Hepatic stellate cell (primary cell): Measurements from ENCODE around the gene TPD52L1.

Source experiments
- DNase-seq: peaks from one replicate; pipeline ENCODE4 v3.0.0; 2011; ENCODE audit warnings: low spot score

The TPD52L1 gene

GRCh38 chr6:125211352-125211751, 57.8 kb downstream of the TPD52L1 start:
- DNase-seq, result no peak

- DNase-seq, result no peak
These were observed 58.8 kb downstream of the TPD52L1 start for GRCh38 chr6:125212377-125212776.

DNA sequence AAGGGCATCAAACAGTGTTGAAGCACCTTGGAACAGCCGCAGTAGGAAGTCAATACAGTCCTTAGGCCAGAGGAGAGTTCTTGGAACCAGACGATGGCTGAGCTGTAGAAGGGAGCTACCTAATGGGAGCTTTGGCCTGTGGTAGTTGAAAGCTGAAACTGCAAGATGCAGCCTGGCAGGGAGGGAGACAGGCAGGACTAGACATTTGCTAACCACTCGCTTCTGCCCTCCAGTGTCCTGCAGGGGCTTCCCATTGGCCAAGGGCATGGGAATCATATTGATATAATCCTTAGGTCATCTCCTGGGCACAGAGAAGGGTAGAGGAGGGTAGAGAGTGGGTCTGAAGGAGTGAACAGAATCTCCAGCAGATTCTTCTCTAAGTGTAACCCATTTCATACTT, 60.4 kb downstream of the TPD52L1 start:
- DNase-seq, result no peak

DNA sequence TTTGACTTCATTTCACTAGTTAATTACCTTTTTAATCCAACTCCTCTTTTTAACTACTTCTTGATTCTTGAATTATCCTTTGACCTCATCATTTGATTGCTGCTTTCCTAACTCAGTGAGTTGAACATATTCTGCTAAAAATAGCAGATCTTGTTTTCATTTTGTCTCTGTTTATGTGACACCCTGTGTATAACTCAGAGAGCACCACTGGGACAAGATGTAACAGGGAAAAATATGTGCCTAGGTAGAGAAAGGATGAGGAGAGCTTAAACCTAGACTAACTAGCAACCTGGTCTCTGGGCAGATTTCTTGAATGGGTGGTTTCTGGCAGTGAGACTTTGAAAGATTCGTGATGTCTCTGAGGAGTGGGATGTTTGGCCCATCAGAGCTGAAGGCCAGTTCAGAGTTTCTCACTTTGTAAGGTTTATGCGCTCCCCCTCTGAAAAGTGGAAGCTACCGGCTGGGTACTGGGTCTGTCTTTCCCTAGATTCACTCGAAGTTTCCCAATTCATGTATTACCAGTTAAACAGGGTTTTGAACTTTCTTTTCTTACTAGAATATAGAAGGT, 61.8 kb downstream of the TPD52L1 start:
- DNase-seq, result no peak

DNA sequence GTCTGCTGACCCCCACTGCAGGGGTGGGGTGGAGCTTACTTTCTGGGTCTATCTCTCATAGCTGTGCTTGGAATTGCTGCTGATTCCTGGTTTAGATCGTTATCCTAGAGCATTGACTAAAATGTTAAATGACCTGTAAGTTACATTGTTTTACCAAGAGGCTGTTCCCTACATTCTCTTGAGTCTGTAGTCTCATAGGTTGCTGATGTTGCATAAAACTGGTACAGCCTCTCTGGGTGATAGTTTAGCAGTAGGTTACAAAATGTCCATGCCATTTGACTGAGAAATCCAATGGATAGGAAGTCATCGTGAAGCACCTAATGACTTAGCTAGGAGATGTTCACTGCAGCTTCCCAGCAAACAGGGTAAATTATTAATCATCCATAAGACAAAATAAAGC, 62.4 kb downstream of the TPD52L1 start:
- DNase-seq, result no peak

- no peak for DNase-seq
These were observed 63.8 kb downstream of the TPD52L1 start for GRCh38 chr6:125217369-125217768.

DNA sequence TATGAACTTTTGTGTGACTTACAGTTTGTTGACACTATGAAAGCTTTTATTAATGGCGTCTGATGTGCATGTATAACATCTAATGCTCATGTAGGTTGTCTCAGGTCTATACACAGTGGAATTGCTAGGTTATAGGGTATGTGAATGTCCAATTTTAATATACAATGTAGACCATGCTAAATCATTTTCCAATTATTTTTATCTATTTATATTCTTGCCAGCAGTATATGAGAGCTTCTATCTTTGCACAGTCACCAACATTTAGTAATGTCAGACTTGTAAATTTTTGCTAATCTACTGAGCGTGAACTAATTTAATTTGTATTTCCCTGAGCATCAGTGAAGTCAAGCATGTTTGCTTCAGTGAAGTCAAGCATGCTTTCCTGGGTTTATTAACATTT, 64.4 kb downstream of the TPD52L1 start:
- no peak for DNase-seq

DNA sequence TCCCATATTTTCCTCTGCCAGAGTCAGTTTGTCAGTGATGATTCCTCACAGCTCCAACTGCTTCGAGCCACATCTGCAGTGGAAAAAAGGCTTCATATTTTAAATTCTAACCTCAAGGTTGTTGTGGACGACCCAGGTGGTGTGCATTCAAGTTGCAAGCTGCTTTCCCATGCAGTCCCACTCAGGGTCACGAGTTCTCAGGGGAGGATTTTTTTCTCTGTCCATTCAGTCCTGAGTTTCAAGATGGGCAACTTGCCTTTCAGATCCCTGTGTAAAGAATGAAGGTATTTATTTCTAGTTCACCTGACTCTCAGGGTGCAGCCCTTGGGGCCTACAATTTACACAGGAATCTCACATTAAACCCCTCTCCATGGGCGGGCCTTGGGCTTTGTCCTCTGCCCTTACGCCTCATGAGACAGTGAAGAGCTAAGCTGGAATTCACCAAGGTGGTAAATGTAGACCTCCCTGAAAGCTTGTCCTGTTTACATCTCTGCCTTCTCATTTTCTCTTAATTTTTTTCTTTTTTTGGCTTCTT, 65.9 kb downstream of the TPD52L1 start:
- DNase-seq, result no peak

DNA sequence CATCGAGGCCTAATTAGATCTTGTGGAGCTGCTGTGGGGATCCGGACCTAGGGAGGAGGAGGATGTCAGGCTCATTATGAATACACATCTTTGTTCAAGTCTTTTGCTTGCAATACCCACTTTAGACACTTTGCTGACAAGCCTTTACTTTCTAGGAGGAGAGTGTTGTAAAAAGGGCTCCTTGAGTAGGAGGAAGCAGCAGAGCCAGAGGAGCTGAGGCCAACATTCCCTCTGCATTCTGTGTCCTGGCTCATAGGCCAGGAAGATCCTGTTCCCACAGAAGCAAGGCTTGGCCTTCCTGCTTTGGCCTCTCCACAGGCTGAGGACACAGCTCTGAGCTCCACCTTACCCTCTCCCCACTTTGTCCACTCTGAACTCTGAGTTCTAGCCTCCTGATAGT, 67.1 kb downstream of the TPD52L1 start:
- DNase-seq, result no peak

DNA sequence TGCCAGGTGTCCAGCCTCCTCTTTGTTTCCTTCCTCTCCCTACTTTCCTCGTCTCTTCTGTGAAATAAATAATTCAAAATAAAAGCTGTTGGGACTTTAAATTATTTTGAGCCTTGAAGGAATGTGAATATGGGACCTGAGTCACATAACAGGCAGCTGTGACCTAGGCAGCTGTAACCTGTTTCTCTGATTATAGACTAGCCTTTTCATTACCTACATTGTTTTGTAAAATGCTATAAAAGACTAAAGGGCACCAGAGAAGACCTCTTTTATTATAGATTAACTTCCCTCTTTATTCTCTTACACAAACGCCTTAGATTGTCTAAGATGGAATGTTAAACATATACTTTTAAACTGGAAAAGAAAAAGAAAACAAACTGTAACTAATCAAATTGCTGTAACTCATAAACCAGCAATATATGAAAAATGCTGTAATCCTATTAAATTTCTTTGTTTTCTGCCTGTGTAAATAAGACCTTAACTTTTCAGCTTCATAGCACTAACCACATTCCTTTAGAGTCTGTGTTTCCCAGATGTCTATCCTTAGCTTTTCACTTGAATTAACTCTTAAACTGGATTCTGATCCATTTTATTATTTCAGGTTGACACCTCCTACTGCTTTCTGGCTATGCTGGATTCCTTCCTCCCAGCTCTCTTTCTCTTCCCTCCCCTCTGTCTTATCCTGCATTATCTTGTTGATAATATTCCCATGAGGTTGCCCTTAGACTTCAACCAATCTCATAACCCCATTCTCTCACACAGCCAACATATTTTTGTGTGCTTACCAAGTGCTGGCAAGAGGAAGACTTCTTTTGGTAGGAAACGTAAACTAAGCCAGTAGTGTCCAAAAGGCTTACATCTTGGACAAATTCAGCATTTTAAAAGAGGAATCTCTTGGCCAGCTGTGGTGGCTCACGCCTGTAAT, 69.2 kb downstream of the TPD52L1 start:
- DNase-seq, result no peak

GRCh38 chr6:125224231-125224861, 70.8 kb downstream of the TPD52L1 start:
- no peak for DNase-seq

DNA sequence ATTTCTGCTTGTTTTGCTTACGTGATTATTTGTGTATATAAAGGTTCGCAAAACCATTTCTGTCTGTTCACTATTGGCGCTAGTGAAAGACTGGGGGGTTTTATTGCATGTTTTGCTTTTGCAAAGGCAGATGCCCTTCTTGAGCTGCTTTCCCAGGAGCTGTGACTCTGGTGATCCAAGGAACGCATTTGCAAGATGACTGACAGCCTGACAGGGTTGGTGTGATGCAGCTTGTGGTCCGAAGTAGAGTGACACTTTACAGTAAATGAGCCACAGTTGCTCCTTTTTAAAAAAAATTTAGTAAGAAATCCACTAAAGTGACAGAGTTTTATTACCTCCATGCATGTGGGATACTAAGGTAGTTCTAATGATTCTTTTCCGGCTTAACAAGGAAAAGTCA, 73.7 kb downstream of the TPD52L1 start:
- DNase-seq, result no peak

DNA sequence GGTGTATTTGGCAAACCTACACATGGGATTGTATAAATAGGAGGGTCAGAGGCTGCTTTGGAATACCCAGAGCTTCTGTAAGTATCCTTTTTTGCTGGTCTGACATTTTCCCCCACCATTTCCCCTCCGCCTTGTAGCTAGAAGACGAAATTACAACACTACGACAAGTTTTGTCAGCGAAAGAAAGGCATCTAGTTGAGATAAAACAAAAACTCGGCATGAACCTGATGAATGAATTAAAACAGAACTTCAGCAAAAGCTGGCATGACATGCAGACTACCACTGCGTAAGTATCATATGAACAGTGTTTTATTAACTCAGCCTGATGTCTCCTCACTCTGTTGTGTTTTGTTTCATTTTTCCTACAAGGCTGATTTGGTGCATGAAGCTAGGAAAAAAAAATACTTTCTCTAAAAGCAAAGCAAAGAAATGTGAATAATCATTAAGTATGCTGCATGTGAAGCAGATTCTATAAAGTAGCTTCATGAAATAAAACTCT, 75.5 kb downstream of the TPD52L1 start:
- DNase-seq, result no peak

DNA sequence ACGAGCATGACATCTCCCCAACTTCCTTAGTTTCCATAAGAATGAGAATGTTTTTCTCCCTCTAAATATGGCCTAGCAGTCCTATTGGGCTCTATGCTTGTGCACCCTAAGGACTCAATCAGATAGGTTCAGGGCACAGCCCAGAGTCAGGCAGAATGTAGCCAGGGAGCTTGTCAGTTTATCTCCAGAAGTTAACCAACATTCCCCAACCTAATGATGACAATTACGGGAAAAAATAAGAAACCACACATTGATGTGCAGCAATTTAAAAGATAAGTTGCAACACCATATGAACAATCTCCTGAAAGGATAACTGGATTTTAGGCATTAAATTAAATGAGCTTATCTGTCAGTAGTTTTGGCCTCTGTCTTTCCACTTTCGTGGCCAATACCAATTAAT, 77.1 kb downstream of the TPD52L1 start:
- no peak for DNase-seq

- DNase-seq, result no peak
These were observed 77.6 kb downstream of the TPD52L1 start for GRCh38 chr6:125231133-125231532.

DNA sequence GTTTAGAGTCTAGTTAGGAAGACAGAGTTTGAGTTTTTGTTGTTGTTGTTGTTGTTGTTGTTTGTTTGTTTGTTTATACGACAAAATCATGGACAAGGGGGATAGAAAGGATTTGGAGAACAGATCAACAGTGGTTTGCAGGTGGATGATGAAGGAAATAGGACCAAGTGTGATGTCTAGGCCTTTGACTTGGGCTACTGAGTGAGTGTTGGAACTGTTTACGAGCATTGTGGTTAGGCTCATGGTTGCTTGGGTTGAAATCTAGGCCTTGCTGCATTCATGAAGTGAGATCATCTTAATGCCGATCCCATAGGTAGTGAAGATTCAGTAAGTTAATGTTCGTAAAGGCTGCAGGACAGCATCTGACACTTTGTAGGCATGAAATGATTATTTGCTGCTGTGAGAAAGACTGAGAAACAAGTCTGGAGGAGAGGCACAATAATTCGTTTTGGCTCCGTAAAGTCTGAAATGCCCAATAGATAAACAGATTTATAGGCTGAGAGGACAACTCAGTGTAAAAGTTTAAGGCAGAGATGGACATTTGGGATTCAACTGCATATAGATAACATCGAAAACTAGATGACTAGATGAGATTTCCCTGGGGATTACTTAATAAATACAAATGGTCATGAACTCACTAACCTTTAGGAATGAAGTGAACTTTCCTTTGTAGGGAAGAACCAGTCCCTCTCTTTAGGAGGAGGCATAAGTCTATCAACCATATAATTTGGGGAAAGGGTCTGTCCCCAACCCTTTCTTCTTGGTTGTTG, 78.2 kb downstream of the TPD52L1 start:
- no peak for DNase-seq

DNA sequence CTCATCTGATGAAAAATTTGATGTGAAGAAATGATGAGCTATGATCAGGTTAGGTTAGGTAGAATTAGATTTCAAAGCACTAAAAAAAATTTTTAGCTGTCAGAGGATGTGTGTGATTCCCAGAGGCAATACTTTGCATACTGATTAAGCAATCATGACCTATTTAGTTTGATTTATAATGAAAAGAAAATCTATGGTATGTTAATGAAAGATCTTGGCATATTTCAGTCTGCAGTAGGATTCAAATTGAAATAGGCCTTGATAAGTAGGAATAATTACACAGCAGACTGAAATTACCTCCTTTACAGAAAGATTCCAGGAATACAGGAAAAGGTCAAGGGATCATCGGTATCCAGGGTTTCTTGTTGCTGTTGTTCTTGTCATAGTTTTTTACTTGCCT, 78.9 kb downstream of the TPD52L1 start:
- no peak for DNase-seq

DNA sequence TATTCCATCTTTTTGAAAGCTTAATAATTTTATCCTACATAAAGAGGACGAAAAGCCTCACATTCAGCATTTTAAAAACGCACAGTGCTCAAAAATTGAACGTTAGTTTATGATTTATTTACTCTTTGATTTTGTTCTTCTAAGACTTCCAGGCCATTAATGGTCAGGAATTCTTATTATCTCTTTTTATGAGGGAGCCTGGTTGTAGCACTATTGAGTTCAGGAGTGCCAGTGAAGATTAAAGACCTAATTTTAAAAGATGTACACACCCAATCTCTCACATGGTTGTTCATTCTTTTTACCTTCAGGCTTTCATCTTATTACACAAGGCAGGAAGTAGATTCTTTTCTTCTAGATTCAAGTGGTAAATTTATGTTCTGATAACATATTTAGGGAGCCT, 79.6 kb downstream of the TPD52L1 start:
- no peak for DNase-seq

GRCh38 chr6:125236536-125237327, 83.2 kb downstream of the TPD52L1 start:
- DNase-seq, result peak; percentile 44

GRCh38 chr6:125237764-125238163, 84.2 kb downstream of the TPD52L1 start:
- DNase-seq, result no peak

DNA sequence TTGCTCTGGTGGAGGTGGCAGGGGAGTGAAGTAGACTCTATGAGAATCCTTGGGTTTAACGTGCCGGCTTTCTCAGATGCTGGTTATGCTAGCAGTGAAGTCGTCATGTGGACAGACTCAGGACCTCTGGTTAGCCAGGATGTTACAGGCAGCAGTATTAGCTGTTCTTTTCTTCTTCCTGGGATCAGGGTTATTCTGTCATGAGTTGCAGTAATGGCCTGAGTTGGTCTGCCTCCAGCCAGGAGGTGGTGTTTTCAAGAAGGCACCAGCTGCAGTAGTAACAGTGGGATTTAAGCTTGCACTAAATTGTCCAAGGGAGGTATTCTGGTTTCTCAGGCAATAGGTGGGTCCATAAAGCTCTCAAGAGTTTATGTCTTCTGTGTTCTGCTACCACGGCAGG, 91.5 kb downstream of the TPD52L1 start:
- DNase-seq, result no peak
